ENCODE data around the gene MEX3A.

- TF ChIP-seq CTCF (IDR thresholded peaks at IDR 0.05; ENCODE audit: low read depth, low read length, missing input control) (no peak), REST (IDR thresholded peaks at IDR 0.05) (peak; percentile 76), SP1 (IDR thresholded peaks at IDR 0.05) (peak; percentile 76), MAX (IDR thresholded peaks at IDR 0.05) (peak; percentile 98), ATF3 (IDR thresholded peaks at IDR 0.05) (no peak), RAD21 (IDR thresholded peaks at IDR 0.05) (peak; percentile 27 to 42), EGR1 (IDR thresholded peaks at IDR 0.05; ENCODE audit: low read depth in 2 of 2) (peak in 1 of 2 donors; percentile 66), JUND (IDR thresholded peaks at IDR 0.05) (no peak), RXRA (IDR thresholded peaks at IDR 0.05) (peak in 1 of 2 donors; percentile 34), TAF1 (conservative IDR thresholded peaks at IDR 0.05) (no peak), YY1 (IDR thresholded peaks at IDR 0.05) (peak; percentile 90), ZBTB33 (IDR thresholded peaks at IDR 0.05) (peak; percentile 97), HNF4G (IDR thresholded peaks at IDR 0.05) (no peak)
Measured at GRCh38 chr1:156054500-156055280, 27.6 kb downstream of the MEX3A start, which contains the start of gene LAMTOR2.
